AG08395 (cell line): ENCODE measurements around the gene TRPV5.
"Not testable (repeated sequence)": the region's sequence is repeated elsewhere in the genome, so short reads cannot be mapped to it uniquely, and the experiment has no call there.

Source experiments
- DNase-seq: peaks from one replicate; pipeline ENCODE4 v3.0.0; 2012; ENCODE audit warnings: mixed read lengths, low spot score

TRPV5 gene

DNA sequence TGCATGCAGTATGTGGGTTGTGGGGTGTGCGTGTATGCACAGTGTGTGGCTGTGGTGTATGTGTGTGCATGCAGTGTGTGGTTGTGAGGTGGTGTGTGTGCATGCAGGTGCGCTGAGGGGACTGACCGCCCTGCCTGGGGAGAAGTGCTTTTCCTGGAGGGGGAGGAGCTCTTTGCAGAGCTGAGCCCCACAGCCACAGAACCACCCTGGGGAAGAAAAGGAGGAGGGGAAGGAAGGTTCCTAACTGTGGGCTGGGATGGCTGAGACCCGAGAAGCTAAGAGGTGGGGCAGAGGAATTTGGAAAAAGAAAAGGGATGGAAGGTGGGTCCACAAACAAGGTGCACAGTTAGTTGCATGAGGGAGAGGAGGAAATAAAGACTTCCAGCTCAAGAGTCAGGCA, at the start of gene TRPV5:
TRPV5 (minus strand) TSS at position 123 of the 400 bp plus-strand sequence. CDS start 287 bp downstream, outside the sequence.
- DNase-seq, result no peak

DNA sequence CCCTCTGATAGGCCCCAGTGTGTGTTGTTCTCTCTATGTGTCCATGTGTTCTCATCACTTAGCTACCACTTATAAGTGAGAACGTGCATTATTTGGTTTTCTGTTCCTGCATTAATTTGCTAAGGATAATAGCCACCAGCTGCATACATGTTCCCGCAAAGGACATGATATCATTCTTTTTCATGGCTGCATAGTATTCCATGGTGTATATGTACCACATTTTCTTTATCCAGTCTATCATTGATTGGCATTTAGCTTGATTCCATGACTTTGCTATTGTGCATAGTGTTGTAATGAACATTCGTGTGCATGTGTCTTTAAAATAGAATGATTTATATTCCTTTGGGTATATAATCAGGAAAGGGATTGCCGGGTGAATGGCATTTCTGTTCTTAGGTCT, 44.9 kb upstream of the TRPV5 start:
- DNase-seq, result not testable (repeated sequence)

DNA sequence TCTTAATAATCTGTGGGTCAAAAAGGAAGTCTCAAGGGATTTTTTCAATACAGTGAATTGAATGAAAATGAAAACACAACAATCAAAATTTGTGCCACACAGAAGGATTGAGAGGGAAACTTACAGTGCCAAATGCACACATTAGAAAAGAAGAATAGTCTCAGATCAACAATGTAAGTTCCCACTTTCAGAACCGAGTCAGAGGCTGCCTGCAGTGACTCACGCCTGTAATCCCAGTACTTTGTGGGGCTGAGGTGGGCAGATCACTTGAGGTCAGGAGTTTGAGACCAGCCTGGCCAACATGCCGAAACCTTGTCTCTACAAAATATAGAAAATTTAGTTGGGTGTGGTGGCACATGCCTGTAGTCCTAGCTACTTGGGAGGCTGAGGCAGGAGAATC, 41.1 kb upstream of the TRPV5 start:
- no peak for DNase-seq

DNA sequence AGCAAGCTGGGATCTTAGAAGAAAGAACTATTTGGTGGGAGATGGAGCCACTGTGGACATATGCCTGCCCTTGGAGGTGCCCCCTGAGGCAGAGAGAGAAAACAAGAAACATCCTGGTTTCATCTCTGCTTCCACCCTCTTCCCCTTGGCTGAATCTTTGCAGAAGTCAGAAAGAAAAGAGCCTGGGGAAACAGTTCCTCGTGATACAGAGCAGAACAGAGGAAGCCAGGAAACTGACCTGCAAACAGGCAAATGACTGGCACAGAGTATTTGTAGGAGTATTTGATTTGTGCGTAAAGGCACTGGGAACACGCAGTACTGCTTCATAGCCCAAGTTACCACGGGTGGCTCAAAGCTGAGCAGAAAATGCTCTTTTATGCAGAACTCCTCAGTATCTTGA, 35.6 kb upstream of the TRPV5 start:
- DNase-seq, result no peak

DNA sequence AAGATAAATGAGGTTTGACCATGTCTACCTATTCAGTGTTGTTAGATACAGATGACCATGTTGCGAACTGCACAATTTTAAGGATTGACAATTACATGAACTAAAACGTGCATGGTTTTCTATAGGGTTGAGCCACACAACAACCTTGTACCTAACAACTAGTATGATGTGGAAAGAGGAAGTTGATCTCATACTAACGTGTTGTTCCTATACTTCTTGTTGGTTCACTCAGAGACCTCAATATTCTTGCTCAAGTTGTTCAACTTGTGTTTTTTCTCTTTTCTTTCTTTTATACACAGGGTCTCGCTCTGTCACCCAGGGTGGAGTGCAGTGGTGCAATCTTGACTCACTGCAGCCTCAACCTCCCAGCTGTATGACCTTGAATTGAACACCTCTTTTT, 34.7 kb upstream of the TRPV5 start:
- DNase-seq, result no peak

DNA sequence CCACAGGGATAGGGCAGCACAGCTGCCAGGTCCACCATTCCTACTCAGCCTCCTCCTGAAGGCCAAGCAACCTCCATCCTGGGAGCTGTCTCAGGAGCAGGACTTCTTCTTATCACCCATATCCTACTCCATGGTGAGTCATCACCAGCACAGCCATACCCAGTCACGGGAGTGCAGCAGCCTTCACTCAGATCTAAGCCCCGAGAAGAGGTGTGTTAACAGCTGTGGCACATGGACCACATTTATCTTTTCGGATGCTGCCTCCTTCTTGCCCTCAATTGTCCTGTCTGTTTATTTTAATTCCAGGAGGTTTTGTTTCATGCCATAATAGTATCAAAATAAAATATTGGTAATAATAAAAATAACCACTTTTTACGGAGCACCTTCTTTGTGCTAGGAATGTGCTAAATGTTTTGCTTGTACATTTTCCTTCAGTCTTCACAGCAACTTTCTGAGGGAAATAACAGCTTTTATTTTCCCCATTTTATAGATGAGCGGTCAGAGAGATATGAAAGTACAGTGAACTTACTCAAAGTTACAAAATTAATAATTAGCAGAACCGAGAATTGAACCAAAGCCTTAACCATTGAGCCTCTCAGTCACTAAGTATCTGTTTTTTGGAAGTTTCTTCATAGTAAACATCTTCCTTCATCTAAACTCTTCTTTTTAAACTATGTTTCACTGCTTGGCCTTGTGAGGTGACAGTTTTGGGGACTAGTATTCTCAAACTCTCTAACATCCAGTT, 31.1 kb upstream of the TRPV5 start:
- no peak for DNase-seq

DNA sequence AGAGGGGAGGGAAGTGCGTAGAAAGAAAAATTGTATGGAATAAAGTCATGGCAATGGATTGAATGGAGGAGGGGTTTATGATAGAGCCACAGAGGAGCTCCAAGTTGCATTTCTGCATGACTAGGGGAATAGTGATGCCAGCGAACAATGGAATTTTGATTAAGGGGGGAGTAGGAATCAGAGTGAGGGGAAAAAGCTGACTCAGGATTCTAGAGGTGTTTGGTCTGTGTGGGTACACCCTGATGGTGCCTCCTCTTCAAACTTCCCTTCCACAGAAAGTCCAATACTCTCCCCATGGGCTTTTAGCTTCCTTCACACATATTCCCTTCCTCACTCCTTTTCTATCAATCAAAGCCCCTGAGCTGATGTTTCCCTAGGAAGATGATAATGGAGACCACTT, 30.4 kb upstream of the TRPV5 start:
- no peak for DNase-seq

DNA sequence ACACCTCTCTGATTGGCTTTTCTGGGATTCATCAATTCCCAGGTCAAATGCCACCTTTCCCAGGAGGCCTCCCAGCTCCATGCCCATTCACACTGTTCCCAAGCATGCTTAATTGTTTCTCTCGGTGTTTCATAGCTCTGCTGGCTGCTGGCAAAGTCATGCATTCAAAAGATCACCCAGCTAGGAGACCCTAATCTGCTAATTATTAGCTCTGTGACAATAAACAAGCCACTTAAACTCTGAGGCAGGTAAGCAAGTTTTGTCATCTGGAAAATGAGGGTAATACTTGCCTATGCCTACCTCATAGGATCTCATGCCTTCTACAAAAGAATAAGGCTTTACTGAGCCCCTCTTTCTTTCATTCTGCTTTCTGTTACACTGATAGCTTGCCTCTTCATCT, 29.4 kb upstream of the TRPV5 start:
- DNase-seq, result no peak

DNA sequence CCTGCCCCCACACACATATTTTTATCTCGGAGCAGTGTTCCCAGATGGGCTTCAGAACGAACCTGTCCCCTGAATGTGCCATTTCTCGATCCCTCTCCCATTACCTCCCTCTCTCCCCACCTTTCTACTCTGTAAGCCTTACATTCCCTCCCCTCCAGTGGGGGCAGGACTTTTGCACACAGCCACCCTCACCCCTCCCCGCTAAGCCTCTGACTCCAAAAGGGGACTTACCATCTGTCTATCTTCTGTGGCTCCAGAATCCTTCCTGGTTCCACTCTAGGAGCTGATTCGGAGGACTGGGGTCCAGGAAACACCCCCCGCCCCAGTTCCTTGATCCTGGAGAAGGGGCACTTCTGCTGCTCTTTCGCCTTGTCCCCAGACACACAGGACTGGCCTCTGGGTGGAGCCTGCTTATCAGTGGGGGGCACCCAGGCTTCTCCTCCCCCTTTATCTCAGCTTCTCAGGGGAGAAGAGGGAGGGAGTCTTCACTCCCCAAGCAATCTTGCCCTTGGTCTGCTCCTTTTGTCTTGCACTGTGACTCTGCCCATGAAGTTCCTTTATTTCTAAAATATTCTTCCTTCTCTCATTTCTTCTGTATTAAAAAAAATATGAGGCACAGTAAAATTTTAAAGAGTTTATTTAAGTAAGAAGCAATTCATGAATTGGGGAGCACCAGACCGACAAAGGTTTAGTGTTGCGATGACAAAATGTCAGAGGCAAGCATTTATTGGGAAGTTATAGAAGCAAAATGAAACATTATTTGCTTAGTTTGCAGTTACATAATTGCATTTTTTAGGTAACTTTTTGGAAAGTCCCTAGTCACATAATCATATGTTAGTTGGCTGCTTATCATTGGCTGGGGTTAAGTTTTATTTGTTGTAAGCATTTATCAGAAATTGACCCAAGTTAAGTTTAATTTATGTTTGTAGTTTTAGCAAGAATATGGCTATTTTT, 28.7 kb upstream of the TRPV5 start, which contains the start of gene KEL:
KEL (minus strand) TSS at position 391 of the 954 bp plus-strand sequence; CDS start at position 234, 157 bp downstream.
- DNase-seq, result no peak

DNA sequence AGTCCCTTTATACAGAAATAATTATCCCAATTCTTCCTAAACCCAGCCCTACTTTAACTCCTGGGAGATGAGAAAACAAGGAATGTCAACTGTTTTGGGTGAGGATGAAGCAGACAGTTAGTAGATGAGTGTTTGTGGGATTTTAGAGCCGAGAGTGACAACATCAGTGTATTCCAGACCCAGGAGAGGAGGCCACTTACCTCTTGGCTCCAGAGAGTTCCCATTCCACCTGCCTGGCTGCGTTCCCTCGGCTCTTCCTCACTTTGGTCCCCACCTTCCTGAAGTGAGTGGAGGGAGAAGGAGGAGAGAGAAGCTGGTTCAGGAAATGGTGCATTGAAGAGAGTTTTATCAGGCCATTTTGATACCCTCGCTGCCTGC, 28.0 kb upstream of the TRPV5 start:
- DNase-seq, result no peak

DNA sequence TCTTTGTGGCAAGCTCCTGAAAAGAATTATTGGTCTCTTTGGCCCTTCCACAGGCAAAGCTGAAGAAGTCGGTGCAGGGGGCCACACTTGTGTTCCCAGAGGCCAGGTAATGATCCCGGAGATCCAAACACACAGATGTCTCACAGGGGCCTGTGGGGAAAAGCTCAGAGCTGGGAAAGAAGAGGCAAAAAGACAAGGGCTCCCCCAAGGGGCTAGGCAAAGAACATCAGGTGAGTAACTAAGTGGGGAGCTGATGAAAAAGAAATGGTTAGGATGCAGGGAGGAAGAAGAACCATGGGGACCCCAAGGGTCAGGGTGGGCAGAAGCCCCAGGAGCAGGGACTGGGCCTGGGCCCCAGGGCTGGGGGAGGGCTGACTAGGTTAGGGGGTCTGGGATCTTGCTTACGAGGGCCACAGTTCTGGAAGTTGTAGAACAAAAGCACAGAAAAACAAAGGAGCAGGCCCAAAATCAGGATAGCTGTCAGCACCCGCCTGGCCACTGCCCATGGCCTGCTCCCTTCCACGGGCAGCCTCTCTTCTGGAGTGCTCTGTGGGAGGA, 27.5 kb upstream of the TRPV5 start:
- no peak for DNase-seq

DNA sequence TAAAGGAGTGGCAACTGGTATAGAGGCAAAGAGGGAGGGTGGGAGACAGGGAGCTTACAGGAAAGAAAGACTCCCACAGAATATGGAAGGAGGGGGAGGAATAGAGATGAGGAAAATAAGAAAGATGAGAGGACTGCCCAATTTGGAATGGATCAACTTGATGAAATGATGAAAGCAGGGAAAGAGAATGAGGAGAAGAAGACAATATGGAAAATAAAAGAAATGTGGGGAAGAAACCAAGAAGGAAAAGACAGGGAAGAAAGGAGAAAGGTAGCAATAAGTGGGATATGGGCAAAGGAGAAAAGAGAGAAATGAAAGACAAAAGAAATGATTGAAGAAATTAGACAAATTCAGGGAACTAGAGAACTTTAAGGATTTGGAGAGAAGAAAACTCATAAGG, 25.7 kb upstream of the TRPV5 start:
- DNase-seq, result no peak

DNA sequence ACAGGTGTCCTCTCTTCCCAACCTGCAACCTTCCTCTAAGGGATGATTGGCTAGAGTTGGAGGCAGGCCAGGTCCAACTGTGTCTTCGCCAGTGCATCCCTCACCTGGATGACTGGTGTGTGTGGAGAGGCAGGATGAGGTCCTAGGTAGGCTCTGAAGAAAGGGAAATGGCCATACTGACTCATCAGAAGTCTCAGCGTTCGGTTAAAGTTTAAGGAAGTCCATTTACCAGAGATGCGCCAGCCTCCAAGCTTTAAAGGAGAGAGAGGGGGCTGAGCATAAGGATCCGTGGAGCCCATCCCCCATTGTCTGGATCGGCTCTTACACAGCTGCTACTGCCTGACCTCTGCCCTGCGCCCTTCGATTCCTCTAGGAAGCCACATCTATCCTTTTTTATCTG, 24.2 kb upstream of the TRPV5 start:
- no peak for DNase-seq

DNA sequence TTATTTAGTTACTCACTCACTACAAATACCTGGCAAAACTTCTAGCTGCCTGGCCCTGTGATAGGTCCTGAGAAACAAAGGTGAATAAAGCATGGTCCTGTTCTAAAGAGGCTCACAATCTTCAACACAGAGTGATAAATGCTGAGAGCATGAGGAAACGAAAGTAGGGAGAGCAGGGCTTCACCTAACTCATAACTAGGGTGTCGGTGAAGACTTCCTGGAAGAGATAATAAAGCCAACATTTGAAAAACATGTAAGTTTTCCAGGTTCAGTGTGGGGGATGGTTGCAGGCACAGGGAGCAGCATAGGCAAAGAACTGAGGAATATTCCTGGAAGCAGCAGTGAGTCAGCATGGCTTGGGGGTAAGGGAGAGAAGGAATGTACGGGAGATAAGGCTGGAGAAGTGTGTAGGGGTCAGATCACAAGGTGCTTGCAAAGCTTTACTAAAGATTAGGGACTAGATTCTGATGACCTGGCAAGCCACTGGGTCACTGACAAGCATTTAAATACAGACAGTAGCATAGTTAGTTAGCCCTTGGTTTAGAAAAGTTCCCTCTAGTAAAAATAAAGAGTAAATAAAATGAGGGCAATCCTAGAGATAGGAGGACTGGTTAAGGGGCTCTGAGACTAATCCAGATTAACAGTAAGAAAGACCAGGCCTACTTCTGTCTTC, 23.5 kb upstream of the TRPV5 start:
- DNase-seq, result no peak

DNA sequence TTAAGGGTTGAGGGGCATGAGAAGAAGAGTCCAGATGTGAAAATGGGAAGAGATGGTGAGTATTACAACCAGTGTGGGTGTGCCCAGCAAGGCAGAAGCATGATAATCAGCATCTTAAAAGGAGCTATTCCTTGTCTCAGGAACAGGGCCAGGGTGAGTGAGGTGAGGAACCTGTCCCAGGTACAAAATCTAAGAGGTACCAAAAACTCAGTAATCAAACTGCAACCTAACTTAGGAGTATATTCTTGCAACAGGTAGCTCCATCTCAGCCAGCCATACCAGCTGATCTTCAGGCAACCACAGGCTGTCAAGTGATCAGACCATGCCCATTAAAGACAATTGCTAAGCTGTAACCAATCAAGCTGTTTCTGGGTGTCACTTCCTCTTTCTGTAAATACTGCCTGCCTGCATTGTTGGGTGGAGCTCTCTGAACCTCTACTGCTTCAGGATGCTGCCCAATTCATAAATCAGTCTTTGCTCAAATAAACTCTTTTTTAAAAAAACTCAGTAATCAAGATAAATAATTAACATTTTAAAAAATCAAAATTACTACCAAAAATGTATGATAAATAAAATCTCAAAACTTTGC, 21.2 kb upstream of the TRPV5 start:
- DNase-seq, result no peak

DNA sequence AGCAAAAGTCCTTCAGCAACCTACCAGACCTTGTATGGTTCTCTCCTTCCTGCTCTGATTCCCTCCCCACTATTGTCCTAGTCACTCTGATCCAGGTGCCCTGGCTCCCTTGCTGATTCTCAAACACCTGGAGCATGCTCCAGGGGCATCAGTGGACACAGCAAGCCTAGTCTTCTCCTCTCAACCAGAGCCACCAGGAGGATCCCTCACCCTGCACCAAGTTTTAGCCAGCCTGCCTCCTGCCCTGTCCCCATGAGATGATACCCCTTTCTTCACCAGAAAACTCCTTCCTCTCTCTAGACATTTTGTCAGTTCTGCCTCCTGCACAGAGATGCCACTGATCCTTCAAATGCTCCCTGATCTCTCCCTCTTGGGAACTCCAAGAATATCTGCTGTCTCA, 16.7 kb upstream of the TRPV5 start:
- no peak for DNase-seq

DNA sequence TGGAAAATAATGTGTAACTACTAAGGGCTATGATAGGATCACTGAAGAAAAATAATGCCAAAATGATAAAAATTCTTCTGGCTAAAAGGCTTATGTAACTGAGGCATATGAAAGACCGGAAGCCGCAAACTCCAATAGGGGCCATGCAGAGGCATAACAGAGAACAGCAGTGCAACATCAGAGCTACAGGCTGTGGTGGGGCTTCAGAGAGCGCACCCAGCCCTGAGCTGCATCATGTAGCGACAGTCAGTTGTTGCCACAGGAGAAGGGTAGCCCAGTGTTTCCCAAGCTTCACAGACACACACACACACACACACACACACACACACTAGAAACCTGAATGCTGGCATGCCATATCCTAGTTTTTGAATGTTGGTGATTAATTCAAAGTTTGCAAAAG, 15.1 kb upstream of the TRPV5 start:
- no peak for DNase-seq

DNA sequence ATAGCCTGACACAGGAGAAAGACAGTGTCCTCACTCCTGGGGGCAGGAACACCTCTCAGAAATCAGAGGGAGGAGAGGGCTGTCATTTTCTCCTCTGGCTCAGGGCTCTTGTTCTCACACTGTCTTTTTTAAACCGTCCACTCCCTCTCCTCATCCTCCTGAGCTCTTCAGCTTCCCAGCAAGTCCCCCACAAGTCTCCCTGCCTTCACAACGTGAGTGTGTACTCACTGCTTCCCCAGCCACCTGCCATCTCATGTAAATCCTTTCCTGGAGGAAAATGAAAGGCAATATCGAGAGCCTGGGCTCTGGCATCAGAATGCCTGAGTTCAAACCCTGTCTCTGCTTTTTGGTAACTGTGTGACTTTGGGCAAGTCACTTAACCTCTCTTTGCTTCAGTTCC, 11.5 kb upstream of the TRPV5 start:
- no peak for DNase-seq

DNA sequence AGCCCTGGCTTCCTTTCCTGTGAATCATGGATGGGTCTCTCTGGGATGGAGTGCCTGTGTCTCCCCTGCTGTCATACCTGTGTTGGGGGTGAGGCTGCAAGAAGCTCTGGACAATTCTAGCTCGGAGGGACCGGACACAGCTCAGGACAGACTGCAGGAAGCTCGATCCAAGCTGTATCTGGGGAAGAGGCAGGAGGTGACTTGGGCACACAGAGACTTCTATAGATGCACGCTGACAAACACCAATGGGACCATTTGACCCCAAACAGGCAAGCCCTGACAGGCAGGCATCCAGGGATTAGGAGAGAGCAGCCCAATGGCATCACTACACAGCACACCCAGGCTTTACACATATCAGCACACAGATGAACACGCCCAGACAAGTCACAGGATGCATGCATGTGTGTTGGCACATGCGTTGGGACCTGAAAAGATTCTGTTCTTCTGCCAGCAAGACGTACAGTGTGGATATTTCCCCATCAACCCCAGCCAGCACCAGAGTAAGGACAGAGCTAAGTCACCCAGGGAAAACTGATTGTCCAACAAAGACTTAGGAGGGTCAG, 10.2 kb upstream of the TRPV5 start:
- no peak for DNase-seq

DNA sequence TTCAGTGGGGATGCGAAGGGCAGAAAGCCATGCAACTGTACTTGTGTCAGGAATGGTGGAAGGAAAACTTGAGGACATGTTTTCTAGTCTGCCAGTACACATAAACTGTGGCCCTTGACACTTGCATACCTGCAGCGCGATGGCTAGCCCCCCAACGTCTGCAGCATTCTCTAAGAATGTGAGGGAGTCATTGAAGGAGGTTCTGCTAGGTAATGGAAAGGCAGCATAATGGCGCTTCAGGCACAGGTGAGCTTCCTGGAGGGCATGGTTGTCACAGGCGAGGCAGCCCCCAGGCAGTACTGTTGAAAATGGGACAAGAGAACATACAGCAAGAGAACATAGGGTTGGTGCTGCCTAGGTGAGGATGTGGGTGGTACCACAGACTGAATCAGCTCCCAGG, 9.2 kb upstream of the TRPV5 start:
- DNase-seq, result no peak

DNA sequence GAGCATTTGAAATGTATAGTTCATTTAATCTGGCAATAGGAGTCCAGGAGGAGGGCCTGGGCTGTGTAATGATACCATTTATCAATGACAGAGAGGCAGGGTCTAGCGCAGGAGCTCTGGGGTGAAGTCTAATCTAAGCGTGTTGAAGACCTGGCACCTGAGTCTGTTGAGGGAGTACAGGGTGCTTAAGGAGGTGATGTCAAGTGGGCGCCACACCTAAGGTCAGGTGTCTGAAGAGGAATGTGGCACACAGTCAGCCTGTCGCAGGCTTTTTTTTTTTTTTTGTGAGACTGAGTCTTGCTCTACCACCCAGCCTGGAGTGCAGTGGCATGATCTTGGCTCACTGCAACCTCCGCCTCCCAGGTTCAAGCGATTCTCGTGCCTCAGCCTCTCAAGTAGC, 8.0 kb upstream of the TRPV5 start:
- DNase-seq, result no peak
